Measurements from ENCODE around the gene SPATA31A5. TPM values are rescaled to one million over a fixed set of nuclear protein-coding genes. Genes with fewer than 3 reads are reported as not detected.
"Not testable (repeated sequence)": the region's sequence is repeated elsewhere in the genome, so short reads cannot be mapped to it uniquely, and the experiment has no call there.

SPATA31A5 gene
- not detected for total RNA-seq
- not detected for polyA plus RNA-seq

GRCh38 chr9:60914107-60914506 lies at the start of gene SPATA31A5:
TSS of gene SPATA31A5 (plus strand) at chr9:60914407. CDS start at chr9:60914436, 29 bp downstream.
- no CpG with 5 or more reads among the region's 7 CpGs for WGBS, 2 donors
- H3K4me3 ChIP-seq; H3K36me3 ChIP-seq; H3K27ac ChIP-seq; DNase-seq; H3K4me1 ChIP-seq; H3K27me3 ChIP-seq; H3K9me3 ChIP-seq; intact Hi-C loops (cut with DNase I): not testable (repeated sequence)

DNA sequence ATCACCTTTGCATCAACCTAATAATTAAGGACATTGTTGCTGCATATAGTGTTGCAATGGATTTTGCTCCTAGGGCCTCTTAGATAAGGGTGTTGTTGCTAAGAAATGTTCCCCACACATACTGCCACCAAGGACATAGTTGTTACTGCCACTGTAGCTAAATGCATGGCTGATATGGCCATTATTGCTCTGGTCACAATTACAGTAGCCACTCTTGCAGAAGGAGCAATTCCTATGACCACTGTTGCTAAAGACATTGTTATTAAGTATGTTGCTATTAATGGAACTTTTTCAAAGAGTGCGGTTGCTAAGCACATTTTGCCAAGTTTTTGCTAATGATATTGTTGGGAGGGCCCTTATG lies 48.8 kb downstream of the SPATA31A5 start:
- H3K36me3 ChIP-seq: not testable (repeated sequence)
- WGBS, 2 donors: no CpG with 5 or more reads among the region's 1 CpG

GRCh38 chr9:60966382-60966781 lies 52.2 kb downstream of the SPATA31A5 start:
- H3K4me3 ChIP-seq; H3K27me3 ChIP-seq; H3K9me3 ChIP-seq; H3K27ac ChIP-seq; intact Hi-C loops (cut with DNase I); H3K4me1 ChIP-seq; DNase-seq; H3K36me3 ChIP-seq: not testable (repeated sequence)

More for the DNA sequence above, 48.8 kb downstream of the SPATA31A5 start:
- H3K27me3 ChIP-seq; DNase-seq; H3K4me1 ChIP-seq; H3K9me3 ChIP-seq; H3K27ac ChIP-seq; H3K4me3 ChIP-seq; intact Hi-C loops (cut with DNase I): not testable (repeated sequence)

Small RNAs within 50 kb of the gene (small RNA-seq; reads per million reads assigned to genes)
- gene AL590491.3: 0 reads per million in 3 donors

Measured in sigmoid colon (tissue), 7 donors.